Spleen (tissue), 11 donors: ENCODE results near the gene AKAP13. TPM values are rescaled to one million over a fixed set of nuclear protein-coding genes. Genes with fewer than 3 reads are reported as not detected.
A peak's percentile ranks its signal among the peaks of the same experiment; 100 is the strongest.

ENCODE experiments used
- DNase-seq: peaks from one replicate; pipeline ENCODE4 v3.0.0-alpha.2; 2020
- H3K27ac ChIP-seq, 8 donors: fragments of 200-600 bp; sonication (generic) in 7 of 8; 1 replicate in 4 of 8; 2 replicates in 4 of 8; pipeline versions ENCODE4 v1.5.0 to v1.8.0; 2016 to 2021; ENCODE audit warnings: inconsistent platforms in 4 of 8, mild to moderate bottlenecking in 4 of 8, moderate library complexity in 1 of 8
- H3K27me3 ChIP-seq, 7 donors: fragments of 200-600 bp; sonication (generic) in 6 of 7; replicated peaks in 1 of 7; 1 replicate in 4 of 7; 2 replicates in 3 of 7; pipeline versions ENCODE4 v1.5.0 to v1.8.0; 2016 to 2021; ENCODE audit warnings: inconsistent platforms in 3 of 7, mild to moderate bottlenecking in 1 of 7
- H3K36me3 ChIP-seq, 6 donors: fragments of 200-600 bp; sonication (generic) in 5 of 6; 1 replicate in 4 of 6; 2 replicates in 2 of 6; pipeline versions ENCODE4 v1.5.0 to v1.8.0; 2016 to 2021; ENCODE audit warnings: inconsistent platforms in 2 of 6
- H3K4me1 ChIP-seq, 6 donors: fragments of 200-600 bp; sonication (generic) in 5 of 6; 1 replicate in 3 of 6; 2 replicates in 3 of 6; pipeline versions ENCODE4 v1.5.0 to v1.8.0; 2016 to 2021; ENCODE audit warnings: inconsistent platforms in 3 of 6
- H3K4me3 ChIP-seq, 8 donors: fragments of 200-600 bp; sonication (generic) in 7 of 8; 1 replicate in 4 of 8; 2 replicates in 4 of 8; pipeline versions ENCODE4 v1.5.0 to v1.8.0; 2016 to 2021; ENCODE audit warnings: inconsistent platforms in 4 of 8, mild to moderate bottlenecking in 4 of 8, moderate library complexity in 2 of 8
- H3K9me3 ChIP-seq, 8 donors: fragments of 200-600 bp; sonication (generic) in 7 of 8; 1 replicate in 4 of 8; 2 replicates in 4 of 8; pipeline versions ENCODE4 v1.5.0 to v1.8.0; 2016 to 2021; ENCODE audit warnings: inconsistent platforms in 4 of 8
- CTCF ChIP-seq, 11 experiments: fragments of 200-600 bp in 7 of 11; fragments of 450-650 bp in 4 of 11; sonication (generic) in 4 of 11; IDR thresholded peaks in 8 of 11; conservative IDR thresholded peaks in 3 of 11; 1 replicate in 7 of 11; 2 replicates in 4 of 11; pipeline versions ENCODE4 v1.4.0 to v1.8.0; 2016 to 2021; ENCODE audit warnings: antibody characterized with exemption in 11 of 11, inconsistent platforms in 4 of 11, mild to moderate bottlenecking in 1 of 11
- POLR2A ChIP-seq, 3 donors: fragments of 450-650 bp; IDR thresholded peaks; one replicate each; pipeline ENCODE4 v1.5.1; 2017; ENCODE audit warnings: antibody characterized with exemption in 3 of 3, mild to moderate bottlenecking in 1 of 3
- POLR2AphosphoS5 ChIP-seq, 3 donors: sonication (generic); formaldehyde crosslinking; IDR thresholded peaks; one replicate each; pipeline ENCODE4 v1.5.1; 2017; ENCODE audit warnings: antibody characterized with exemption in 3 of 3
- WGBS, 5 donors: extraction: QIAGEN DNeasy Blood & Tissue Kit in 3 of 5; methylation state at CpG; one replicate each; pipeline versions ENCODE4 v1.1.5 to v1.1.7; 2013 to 2018; 5-methylcytosine and 5-hydroxymethylcytosine counted together
- intact Hi-C: fragments of 100-400 bp; cut with DNase I; formaldehyde crosslinking; loops from one replicate; pipeline ENCODE4 v1.15.0; 2023; ENCODE audit warnings: low total_unique reads
- polyA plus RNA-seq, 3 donors: library from polyadenylated mRNA; stranded (reverse); fragments of 200-250 nt; gene quantifications; one replicate each; pipeline ENCODE4 v1.2.1, GENCODE V29; 2013
- total RNA-seq, 7 donors: library from RNA; depleted of rRNA in 3 of 7; stranded (reverse); fragments of >200 nt in 3 of 7; fragmentation: NEBNext Ultra II Directional in 4 of 7; extraction: Animal tissue kit (Norgen Biotek cat#: 25700) in 4 of 7; gene quantifications; one replicate each; pipeline versions ENCODE4 v1.1.0 to v1.2.1, GENCODE V29; 2016 to 2021
- donor health status: healthy with polysubstance abuse.
- donor health status: DM: no; HTN: no; CAD: no; lungs with moderate emphysema.
- donor health status: DM: no; HTN: no; CAD: no.
- donor health status: Bipolar disorder and iron deficiency.
- donor health status: healthy.
- donor health status: DM: no; HTN: no; CAD: no.
- donor health status: DM: yes; HTN: yes; CAD: no.

The AKAP13 gene
- total and polyA plus RNA-seq, 10 donors, result 35.4 to 413 (median 260) TPM

GRCh38 chr15:85730001-85730820, 349.8 kb downstream of the AKAP13 start:
- Histone ChIP-seq H3K27ac (peak overlapping the region in 2 of 8 donors; percentile 14 to 55), H3K36me3 (peaks cover 16 to 100% (median 95%) of the 10 kb centered on the region in 6 donors), H3K4me3 (no peak overlapping the region), H3K9me3 (peaks cover 7 to 17% (median 13%) of the 10 kb centered on the region in 8 donors), H3K27me3 (no peaks in the 10 kb centered on the region), H3K4me1 (peaks cover 0 to 27% (median 6%) of the 10 kb centered on the region in 6 donors)
- TF ChIP-seq POLR2A (IDR thresholded peaks at IDR 0.05), result no peak
- peak; percentile 61 to 86 (median 79) for TF ChIP-seq CTCF (IDR thresholded peaks at IDR 0.05 in 8 of 11, conservative IDR thresholded peaks at IDR 0.05 in 3 of 11)
- TF ChIP-seq POLR2AphosphoS5 (IDR thresholded peaks at IDR 0.05), result peak in 1 of 3 donors; percentile 47
- WGBS, 5 donors, result 40 to 48% (median 47%) methylated on average over 5 of the region's 5 CpGs
- intact Hi-C loops, result loop anchor here (2.0 to 10.0 kb wide), 2 partner anchors 65 to 109 kb away; partner anchors contain the start of gene KLHL25
- DNase-seq, result no peak

GRCh38 chr15:85733416-85733815, 353.0 kb downstream of the AKAP13 start:
- Histone ChIP-seq H3K4me3 (no peak overlapping the region), H3K4me1 (peaks cover 0 to 9% (median 3%) of the 10 kb centered on the region in 6 donors), H3K9me3 (peaks cover 7 to 17% (median 13%) of the 10 kb centered on the region in 8 donors), H3K27me3 (no peaks in the 10 kb centered on the region), H3K36me3 (peaks cover 13 to 100% (median 96%) of the 10 kb centered on the region in 6 donors), H3K27ac (no peak overlapping the region)
- no peak for DNase-seq
- no peak for TF ChIP-seq CTCF (IDR thresholded peaks at IDR 0.05 in 8 of 11, conservative IDR thresholded peaks at IDR 0.05 in 3 of 11)
- TF ChIP-seq POLR2AphosphoS5 (IDR thresholded peaks at IDR 0.05), result no peak
- no peak for TF ChIP-seq POLR2A (IDR thresholded peaks at IDR 0.05)
- intact Hi-C loops, result loop anchor here (10.0 kb wide), 1 partner anchor 61 kb away; the partner anchor contains the start of gene KLHL25

- H3K4me1 ChIP-seq, result peaks cover 0 to under 1% (median 0%) of the 10 kb centered on the region in 6 donors
- no peaks in the 10 kb centered on the region for H3K27me3 ChIP-seq
- peaks cover 15 to 100% (median 90%) of the 10 kb centered on the region in 6 donors for H3K36me3 ChIP-seq
- no peak for DNase-seq
- H3K27ac ChIP-seq, result no peak overlapping the region
- TF ChIP-seq CTCF (IDR thresholded peaks at IDR 0.05 in 8 of 11, conservative IDR thresholded peaks at IDR 0.05 in 3 of 11), result no peak
- no peak for TF ChIP-seq POLR2A (IDR thresholded peaks at IDR 0.05)
- no peak for TF ChIP-seq POLR2AphosphoS5 (IDR thresholded peaks at IDR 0.05)
- peaks cover 7 to 17% (median 13%) of the 10 kb centered on the region in 8 donors for H3K9me3 ChIP-seq
- 93 to 97% (median 95%) methylated on average over 6 of the region's 6 CpGs for WGBS, 5 donors
- intact Hi-C loops, result loop anchor here (10.0 kb wide), 1 partner anchor 58 kb away; the partner anchor contains the start of gene KLHL25
- H3K4me3 ChIP-seq, result no peak overlapping the region
Measured at GRCh38 chr15:85737061-85737460, 356.7 kb downstream of the AKAP13 start.

- TF ChIP-seq POLR2AphosphoS5 (IDR thresholded peaks at IDR 0.05), result peak; percentile 56 to 84 (median 61)
- TF ChIP-seq CTCF (IDR thresholded peaks at IDR 0.05 in 8 of 11, conservative IDR thresholded peaks at IDR 0.05 in 3 of 11), result no peak
- intact Hi-C loops, result no loop called here
- H3K4me1 ChIP-seq, result peaks cover 0 to 4% (median 0%) of the 10 kb centered on the region in 6 donors
- no peaks in the 10 kb centered on the region for H3K27me3 ChIP-seq
- no peaks in the 10 kb centered on the region for H3K9me3 ChIP-seq
- whole genome bisulfite sequencing, 5 donors, result 93 to 96% (median 96%) methylated on average over 20 of the region's 20 CpGs
- peak; percentile 71 for DNase-seq
- H3K27ac ChIP-seq, result no peak overlapping the region
- no peak overlapping the region for H3K4me3 ChIP-seq
- H3K36me3 ChIP-seq, result peaks cover 9 to 100% (median 90%) of the 10 kb centered on the region in 6 donors
Measured at GRCh38 chr15:85741021-85741421, 360.6 kb downstream of the AKAP13 start.
